ENCODE results near the gene FGF12. TPM values are rescaled to one million over a fixed set of nuclear protein-coding genes. Genes with fewer than 3 reads are reported as not detected.

FGF12 gene
- total RNA-seq, 1 donor from 2014 or later = 6.1 TPM

DNA sequence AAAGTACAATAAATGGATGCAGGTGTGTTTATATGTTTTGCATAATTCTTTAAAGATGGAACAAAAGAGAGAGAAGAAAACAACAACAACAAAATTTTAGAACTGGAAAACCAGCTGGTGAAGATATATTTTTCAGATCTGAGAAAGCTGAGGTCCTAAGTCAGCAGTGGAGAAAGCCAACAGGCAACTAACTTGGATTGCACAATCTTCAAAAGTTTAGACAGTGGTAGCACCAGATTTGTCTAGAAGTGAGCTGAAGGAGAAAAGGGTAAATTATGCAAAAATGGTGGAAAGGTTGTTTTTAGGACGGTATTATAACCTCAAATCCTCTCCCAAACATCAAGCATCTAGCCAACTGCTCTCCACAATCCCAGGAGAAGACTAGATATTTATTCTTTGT, 17.0 kb downstream of the FGF12 start:
- H3K27ac Mint-ChIP-seq = no peak overlapping the region
- H3K36me3 Mint-ChIP-seq (ENCODE audit: insufficient read depth) = no peaks in the 10 kb centered on the region
- TF ChIP-seq, protein P1, sequence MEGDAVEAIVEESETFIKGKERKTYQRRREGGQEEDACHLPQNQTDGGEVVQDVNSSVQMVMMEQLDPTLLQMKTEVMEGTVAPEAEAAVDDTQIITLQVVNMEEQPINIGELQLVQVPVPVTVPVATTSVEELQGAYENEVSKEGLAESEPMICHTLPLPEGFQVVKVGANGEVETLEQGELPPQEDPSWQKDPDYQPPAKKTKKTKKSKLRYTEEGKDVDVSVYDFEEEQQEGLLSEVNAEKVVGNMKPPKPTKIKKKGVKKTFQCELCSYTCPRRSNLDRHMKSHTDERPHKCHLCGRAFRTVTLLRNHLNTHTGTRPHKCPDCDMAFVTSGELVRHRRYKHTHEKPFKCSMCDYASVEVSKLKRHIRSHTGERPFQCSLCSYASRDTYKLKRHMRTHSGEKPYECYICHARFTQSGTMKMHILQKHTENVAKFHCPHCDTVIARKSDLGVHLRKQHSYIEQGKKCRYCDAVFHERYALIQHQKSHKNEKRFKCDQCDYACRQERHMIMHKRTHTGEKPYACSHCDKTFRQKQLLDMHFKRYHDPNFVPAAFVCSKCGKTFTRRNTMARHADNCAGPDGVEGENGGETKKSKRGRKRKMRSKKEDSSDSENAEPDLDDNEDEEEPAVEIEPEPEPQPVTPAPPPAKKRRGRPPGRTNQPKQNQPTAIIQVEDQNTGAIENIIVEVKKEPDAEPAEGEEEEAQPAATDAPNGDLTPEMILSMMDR (IDR thresholded peaks at IDR 0.05; ENCODE audit: unreplicated experiment) = no peak
- no peaks in the 10 kb centered on the region for H3K27me3 Mint-ChIP-seq
- no peaks in the 10 kb centered on the region for H3K4me1 Mint-ChIP-seq (ENCODE audit: low read depth)
- peaks cover 8% of the 10 kb centered on the region for H3K9me3 Mint-ChIP-seq (ENCODE audit: low read depth)
- H3K4me3 Mint-ChIP-seq (ENCODE audit: low read depth) = no peak overlapping the region
- no peak for DNase-seq (ENCODE audit: low spot score, unreplicated experiment)

DNA sequence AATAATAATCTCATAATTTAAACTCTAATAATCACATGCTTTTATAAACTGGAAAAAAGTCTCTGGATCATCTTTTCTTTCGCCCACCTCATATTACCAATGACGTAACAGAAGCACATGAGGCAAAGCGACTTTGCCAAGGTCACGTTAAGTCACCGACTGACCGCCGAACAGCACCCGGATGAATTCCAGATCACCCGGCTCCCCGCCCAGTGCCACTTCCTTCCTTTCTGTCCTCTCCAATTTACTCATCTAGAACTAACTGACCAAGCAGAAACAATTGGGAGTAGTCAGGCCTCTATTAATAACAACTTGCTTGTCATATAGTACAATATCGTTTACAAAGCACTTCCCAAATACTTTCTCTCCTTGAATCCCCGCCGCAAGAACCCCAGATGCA, 21.1 kb downstream of the FGF12 start:
- DNase-seq (ENCODE audit: low spot score, unreplicated experiment) = no peak
- Mint-ChIP-seq H3K36me3 (ENCODE audit: insufficient read depth) (no peaks in the 10 kb centered on the region), H3K9me3 (ENCODE audit: low read depth) (peaks cover 8% of the 10 kb centered on the region), H3K4me3 (ENCODE audit: low read depth) (no peak overlapping the region), H3K27me3 (no peaks in the 10 kb centered on the region), H3K27ac (no peak overlapping the region), H3K4me1 (ENCODE audit: low read depth) (no peaks in the 10 kb centered on the region)
- TF ChIP-seq, protein P1 (IDR thresholded peaks at IDR 0.05; ENCODE audit: unreplicated experiment) = no peak

DNA sequence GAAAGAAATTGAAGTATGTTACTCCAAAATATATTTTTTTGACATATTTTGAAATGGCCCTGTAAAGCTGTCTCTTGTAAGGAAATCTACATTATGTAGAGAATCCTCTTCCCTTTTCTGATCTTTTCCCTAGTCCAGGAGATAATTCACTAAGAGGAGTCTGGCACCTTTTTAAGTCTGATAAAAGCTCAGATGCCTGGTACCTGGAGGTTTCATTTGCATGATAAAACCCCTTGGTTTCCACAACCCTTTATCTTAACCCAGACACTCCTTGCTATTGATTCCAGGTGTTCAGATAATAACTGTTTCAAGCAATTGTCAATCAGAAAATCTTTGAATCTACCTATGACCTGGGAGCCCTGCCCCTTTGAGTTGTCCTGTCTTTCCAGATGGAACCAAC, 26.5 kb downstream of the FGF12 start:
- Mint-ChIP-seq H3K27me3 (no peaks in the 10 kb centered on the region), H3K27ac (no peak overlapping the region), H3K9me3 (ENCODE audit: low read depth) (no peaks in the 10 kb centered on the region), H3K4me3 (ENCODE audit: low read depth) (no peak overlapping the region), H3K4me1 (ENCODE audit: low read depth) (peaks cover 7% of the 10 kb centered on the region), H3K36me3 (ENCODE audit: insufficient read depth) (no peaks in the 10 kb centered on the region)
- DNase-seq (ENCODE audit: low spot score, unreplicated experiment) = no peak
- TF ChIP-seq, protein P1 (IDR thresholded peaks at IDR 0.05; ENCODE audit: unreplicated experiment) = no peak

DNA sequence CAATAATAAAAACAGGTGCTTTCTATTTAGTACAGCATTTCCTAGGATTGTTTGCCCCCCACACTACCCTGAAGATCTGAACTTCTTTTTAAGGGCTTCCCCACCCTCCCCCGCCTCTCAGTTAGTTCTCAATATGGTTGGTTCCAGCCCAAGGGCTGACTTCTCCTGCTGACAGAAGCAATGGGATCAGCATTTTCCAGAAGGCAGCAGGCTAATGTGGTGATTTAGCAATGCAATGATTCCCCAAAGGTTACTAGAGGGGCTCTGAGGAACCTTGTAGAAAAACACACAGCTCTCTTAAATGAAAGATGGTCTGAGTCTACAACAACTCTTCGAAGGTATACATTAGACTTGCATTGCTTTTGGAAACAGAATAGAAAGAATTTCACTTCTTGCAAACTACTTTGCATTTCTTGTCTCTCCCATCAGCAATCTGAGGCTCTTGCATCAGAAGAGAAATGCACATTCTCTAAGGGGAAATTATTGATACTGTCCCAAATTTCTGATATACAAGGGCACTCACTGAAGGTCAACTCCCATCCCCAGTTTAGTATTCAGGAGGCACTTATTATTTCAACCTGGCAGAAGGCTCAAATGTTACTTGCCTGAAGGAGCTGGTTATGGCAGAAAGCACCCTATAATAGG, 30.3 kb downstream of the FGF12 start:
- DNase-seq (ENCODE audit: low spot score, unreplicated experiment) = no peak
- Mint-ChIP-seq H3K9me3 (ENCODE audit: low read depth) (no peaks in the 10 kb centered on the region), H3K36me3 (ENCODE audit: insufficient read depth) (no peaks in the 10 kb centered on the region), H3K4me1 (ENCODE audit: low read depth) (peaks cover 7% of the 10 kb centered on the region), H3K27me3 (no peaks in the 10 kb centered on the region), H3K27ac (no peak overlapping the region), H3K4me3 (ENCODE audit: low read depth) (no peak overlapping the region)
- TF ChIP-seq, protein P1 (IDR thresholded peaks at IDR 0.05; ENCODE audit: unreplicated experiment) = no peak

DNA sequence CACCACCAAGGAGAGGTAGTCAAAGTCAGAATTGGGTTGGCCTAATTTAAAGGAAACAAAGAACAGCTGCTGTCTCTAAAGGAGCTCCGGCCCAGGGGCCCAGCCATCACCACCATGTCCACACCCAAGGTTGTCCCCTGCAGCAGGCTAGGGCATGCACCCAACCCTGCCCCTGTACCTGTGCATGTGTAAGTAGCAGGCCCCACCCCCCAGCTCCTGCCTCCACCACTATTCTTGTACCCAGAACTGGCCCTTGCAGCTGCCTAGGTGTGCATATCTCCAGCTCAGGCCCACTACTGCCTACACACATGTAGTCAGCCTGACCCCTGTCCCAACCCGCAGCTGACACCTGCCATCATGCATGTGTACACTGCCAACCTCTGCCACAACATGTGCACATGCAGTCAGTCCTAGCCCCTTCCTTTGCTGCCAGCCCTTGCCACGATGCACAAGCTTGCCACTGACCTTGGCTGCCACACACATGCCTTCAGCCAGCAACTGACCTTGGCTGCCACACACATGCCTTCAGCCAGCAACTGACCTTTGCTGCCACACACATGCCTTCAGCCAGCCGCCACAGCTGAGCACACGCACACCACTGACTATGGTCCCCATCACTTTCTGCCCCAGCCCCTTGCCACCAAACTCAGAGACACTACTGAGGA, 39.7 kb downstream of the FGF12 start:
- TF ChIP-seq, protein P1 (IDR thresholded peaks at IDR 0.05; ENCODE audit: unreplicated experiment) = no peak
- DNase-seq (ENCODE audit: low spot score, unreplicated experiment) = no peak
- Mint-ChIP-seq H3K36me3 (ENCODE audit: insufficient read depth) (no peaks in the 10 kb centered on the region), H3K27ac (no peak overlapping the region), H3K9me3 (ENCODE audit: low read depth) (peaks cover 3% of the 10 kb centered on the region), H3K4me1 (ENCODE audit: low read depth) (no peaks in the 10 kb centered on the region), H3K27me3 (no peaks in the 10 kb centered on the region), H3K4me3 (ENCODE audit: low read depth) (no peak overlapping the region)

Measured in progenitor cell of endocrine pancreas (in vitro differentiated cells).